Right forelimb (tissue), 1 donor: Measurements from ENCODE around the gene SPTLC3.

ENCODE experiments used
- DNase-seq: peaks from one replicate; pipeline ENCODE4 v3.0.0-alpha.2; 2018

Gene SPTLC3

GRCh38 chr20:13205425-13205824, 196.7 kb downstream of the SPTLC3 start:
- no peak for DNase-seq

- DNase-seq: no peak
Observed at GRCh38 chr20:13205848-13206434, 197.2 kb downstream of the SPTLC3 start.

DNA sequence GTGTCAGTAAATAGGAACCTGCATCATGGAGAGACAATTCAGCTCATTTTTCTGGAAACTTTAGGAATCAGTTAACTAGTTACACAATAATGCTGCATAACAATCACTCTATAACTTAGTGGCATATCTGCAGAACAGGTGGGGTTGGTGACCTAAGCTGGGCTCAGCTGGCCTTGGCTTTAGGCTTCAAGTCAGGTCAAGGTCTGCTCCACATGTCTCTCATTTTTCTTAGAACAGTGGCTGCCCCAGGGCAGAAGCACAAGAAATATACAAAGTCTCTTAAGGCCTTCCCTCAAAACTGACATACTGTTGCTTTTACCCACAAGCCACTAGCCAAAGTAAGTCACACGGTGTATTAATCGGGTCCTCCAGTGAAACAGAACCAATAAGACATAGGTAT, 198.2 kb downstream of the SPTLC3 start:
- no peak for DNase-seq

DNA sequence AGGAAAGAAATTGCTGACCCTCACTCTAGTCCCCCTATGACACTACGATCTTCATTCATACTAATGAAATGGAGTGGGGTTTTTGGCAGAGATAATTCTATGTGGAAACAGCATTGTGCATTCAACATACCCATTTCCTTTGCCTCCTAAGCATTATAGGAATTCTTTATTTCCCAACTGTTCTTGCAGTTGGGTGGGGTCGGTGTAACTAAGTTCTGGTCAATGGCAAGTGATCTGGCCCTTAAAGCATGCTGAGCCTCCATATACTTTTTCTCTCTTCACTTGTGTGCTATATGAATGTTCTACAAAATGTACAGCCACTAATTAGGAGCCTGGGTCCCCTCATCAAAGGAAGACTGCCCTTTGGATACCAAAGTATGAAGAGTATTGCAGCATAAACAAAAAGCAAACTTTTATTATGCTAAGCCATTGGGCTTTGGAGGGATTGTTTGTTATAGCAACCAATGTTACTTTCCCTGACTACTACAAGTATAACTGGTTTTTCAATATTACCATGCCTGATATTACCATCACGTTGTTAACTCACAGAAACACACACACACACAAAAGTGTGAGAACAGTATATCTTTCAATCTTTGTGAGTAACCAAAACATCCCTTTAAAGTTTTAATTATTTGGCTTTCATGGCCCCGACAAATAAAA, 203.3 kb downstream of the SPTLC3 start:
- DNase-seq: no peak

GRCh38 chr20:13212750-13213149, 204.0 kb downstream of the SPTLC3 start:
- no peak for DNase-seq

DNA sequence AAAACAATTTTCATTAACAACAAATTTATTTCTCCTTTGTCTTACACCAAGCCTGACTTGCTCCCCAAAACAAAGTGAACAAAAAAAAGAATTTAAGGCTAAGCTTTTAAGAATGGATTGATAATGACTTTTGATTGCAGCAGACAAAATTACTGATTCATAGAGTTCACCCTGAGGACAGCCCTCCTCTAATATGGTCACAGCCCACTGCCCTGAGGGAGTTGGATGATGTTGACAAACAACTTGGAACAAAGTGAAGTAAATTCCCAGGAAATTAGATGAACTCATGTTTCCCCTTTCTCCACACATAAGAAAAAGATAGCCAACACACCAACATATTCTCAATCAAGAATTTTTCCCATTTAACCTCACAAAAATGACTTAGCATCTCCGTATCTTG, 204.6 kb downstream of the SPTLC3 start:
- DNase-seq: no peak

DNA sequence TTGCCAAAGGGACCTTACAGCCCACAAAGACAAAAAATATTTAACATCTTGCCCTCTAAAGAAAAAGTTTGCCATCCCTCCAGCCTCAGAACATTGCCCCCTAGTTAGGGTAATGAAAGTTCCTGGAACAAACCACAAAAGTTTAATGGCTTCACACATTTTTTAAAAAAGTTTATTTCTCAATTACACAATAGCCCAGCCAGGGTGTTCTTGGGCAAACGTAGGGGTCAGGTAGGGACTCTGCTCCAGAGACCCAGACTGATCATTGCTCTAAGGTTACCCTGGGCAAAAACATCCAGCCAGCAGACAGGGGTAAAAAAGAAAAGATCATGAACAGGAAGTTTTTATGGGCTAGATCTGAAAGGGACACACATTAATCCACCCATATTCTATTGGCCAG, 207.8 kb downstream of the SPTLC3 start:
- no peak for DNase-seq
